Activated CD8-positive, alpha-beta memory T cell treated with anti-CD3 and anti-CD28 coated beads for 24 hours (primary cell): ENCODE measurements around the gene ARPC5L.

Experiments
- DNase-seq: peaks from one replicate; pipeline ENCODE4 v3.0.0-alpha.2; 2020

Gene ARPC5L

GRCh38 chr9:124868511-124869465 is 6.9 kb downstream of the ARPC5L start:
- peak; percentile 96 for DNase-seq

DNA sequence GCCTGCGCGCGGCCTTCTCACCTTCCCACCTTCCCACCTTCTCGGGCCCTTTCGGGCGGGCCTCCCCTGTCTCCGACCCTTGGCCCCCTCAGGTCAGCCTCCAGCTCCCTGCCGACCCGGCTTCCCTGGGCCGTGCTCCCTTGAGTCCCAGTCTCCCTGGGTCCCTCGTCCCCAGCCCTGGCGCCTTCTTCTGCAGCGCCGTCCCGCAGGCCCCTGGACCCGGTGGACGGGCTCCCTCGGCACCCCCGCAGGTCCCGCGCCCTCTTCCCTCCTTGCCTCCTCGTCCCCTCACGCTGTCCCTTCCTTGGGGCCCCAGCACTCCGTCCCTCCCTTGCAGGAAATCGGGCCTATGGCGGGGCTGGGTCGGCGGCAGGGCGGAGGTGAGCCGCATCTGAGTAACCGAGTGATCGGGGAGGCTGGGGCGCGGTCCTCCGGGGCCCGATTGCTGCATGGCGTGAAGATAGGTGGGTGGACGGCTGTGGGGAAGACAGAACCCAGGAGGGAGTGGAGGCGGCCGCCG is 7.6 kb downstream of the ARPC5L start:
- DNase-seq: no peak

DNA sequence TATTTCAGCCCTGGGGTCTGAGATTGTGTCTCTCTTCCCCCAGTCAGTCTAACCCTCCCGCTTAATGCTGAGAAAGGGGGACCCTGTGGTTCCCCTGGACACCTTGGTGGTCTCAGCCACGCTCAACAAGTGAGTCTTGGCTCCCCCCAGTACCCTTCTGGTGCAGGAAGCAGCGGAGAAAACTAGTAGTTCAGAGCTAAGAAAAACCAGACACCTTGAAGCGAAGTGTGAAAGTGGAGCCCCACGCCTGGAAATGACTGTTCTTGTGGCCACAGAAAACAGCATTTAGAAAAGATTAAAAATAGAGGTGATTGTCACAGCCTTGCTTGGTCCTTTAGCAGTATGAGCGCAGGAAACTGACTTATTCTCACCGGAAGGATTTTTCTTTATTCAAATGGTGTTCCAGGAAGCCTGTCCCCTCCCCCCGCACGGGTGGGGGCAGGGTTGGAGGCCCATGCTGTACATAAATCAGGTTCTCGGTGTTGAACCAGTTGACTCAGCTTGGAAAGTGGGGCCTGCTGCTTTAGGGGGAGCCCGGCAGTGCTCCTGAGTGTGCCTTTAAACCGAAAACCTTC is 8.1 kb downstream of the ARPC5L start:
- DNase-seq: peak; percentile 95

DNA sequence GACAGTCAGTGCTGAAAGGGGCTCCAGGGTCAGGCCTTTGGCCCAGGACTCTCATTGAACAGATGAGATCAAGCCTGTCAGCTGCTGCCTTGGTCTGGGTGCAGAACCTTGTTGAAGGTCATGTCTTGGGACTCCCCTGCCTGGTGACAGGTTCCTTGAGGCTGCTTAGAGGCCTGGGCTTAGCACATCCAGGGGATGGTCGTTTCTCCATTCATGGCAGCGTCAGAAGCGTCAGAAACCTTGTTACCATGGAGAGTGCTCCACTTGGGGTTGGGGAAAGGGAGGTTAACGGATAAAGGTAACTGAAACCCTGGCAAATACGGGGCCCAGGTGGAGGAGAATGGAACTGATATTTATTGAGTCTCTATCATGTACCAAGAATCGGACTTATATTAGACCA is 8.8 kb downstream of the ARPC5L start:
- no peak for DNase-seq

GRCh38 chr9:124871156-124871561 is 9.2 kb downstream of the ARPC5L start:
- no peak for DNase-seq

- DNase-seq: no peak
Observed at GRCh38 chr9:124873664-124874063, 11.7 kb downstream of the ARPC5L start.

GRCh38 chr9:124875501-124875900 is 13.6 kb downstream of the ARPC5L start:
- DNase-seq: no peak

DNA sequence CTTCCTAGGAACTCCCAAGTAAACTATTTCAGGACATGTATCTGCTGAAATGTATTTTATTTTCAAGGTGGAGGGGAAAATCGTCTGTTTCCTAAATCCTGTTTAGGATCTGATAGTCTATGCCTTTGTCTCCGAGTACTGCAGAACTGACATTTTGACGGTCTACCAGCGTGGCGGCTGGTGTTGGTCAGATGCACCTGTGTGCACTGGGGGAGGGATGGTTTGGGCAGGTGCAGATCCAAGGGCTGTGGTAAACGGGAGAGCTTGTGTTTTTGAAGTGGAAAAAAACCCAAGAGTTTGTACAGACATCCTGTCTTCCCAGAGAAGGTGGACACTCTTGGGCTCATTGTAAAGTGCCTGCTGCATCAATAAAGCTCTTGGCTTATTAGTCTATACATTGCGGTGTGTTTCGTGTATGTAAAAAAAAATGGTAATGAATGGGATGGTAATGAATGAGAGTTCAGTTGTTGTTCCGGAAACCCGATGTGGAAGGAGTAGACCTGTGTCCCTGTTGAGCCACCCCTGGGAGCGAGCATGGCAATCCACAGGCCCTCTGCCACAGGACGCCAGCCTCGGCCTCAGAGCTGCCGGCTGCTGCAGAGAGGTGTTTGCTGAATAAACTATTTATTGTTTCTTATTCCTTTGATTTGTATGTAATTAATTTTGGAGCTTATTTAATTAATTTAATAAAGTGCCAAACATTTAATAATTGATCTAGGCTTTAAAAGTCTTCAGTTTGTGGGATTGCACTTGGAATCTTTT is 15.3 kb downstream of the ARPC5L start:
- no peak for DNase-seq

GRCh38 chr9:124878021-124878420 is 16.1 kb downstream of the ARPC5L start:
- no peak for DNase-seq

- no peak for DNase-seq
Observed at GRCh38 chr9:124878518-124878917, 16.6 kb downstream of the ARPC5L start.

DNA sequence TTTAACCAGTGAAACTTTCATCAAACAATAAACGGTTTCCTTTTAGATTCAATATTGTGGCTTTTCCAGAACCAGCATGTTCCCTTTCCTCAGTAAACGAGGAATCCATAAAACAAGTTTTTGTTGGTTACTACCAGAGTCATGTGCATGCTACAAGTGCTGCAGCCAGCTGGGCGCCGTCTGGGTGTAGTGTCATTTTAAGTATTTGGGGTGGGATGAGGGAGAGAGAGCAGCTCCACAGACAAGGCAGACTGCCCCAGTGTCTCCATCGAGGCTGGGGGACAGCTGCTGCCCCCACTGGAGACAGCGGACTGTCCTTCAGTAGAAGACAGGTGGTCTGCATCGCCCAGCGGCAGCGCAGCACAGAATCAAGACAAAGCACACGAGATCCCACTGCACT is 17.3 kb downstream of the ARPC5L start:
- no peak for DNase-seq

GRCh38 chr9:124880501-124880900 is 18.6 kb downstream of the ARPC5L start:
- no peak for DNase-seq

DNA sequence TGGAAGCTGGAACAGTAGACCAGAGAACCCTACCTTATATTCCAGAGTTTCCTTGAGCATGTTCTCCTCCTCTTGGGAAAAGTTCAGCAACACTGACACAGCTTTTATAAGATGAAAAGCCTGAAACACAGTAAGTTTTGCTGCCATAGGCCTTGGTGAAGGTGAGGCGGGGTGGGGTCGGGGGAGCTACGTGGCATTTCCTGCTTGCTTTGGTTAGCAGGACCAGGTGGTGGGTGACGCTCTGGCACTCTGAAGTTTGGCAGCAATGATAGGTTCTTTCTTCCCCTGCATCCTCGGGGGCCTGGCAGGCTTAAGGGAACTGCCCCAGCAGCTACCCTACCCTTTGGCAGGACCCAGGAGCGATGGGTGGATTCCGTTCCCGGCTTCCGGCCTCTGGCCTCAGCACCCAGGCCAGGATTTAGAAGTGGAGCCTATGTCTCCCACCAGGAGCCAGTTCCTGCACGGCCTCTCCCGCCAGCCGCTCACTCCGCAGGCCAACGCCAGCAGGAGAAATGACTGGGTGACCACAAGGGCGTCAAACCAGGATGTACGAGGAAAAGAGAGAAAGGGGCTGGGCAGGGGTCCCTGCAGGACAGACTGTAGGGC is 19.3 kb downstream of the ARPC5L start:
- no peak for DNase-seq

DNA sequence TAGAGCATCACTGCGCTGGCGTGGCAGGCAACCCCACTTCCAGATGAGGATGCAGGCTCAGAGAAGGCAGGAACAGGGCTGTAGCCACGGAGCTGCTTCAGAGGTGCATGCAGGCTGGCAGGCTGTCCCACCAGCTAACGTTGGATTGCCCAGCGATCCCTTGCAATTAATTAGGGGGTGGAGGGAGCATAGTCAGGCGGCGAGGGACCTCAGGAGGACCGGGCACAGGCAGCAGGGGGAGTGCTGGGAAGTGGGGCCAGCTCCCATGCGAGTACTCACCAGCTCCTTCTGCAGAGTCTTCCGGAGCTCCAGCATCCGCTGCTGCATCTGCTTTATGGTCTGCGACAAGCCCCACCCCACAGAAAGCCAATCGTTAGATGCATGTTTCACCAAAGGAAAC is 20.3 kb downstream of the ARPC5L start:
- no peak for DNase-seq

GRCh38 chr9:124884376-124884775 is 22.4 kb downstream of the ARPC5L start:
- no peak for DNase-seq

DNA sequence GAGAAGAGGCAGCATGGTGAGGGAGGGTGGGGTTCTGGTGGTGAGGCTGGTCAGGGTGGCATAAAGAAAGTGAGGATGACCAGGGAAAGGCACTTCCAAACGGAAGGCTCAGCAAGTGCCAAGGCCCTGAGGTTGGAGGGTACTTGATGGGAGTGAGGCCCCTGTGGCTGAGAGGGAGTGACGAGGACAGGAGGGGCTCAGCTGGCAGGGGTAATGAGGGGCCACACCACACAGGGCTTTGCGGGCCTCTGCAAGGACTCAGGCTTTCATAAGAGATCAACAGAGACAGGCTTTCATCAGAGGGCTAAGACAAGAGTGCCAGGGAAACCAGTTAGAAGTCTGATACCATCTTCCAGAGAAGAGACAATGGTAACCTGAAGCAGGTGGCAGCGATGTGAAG is 23.6 kb downstream of the ARPC5L start:
- no peak for DNase-seq

GRCh38 chr9:124886461-124886860 is 24.5 kb downstream of the ARPC5L start:
- DNase-seq: no peak

DNA sequence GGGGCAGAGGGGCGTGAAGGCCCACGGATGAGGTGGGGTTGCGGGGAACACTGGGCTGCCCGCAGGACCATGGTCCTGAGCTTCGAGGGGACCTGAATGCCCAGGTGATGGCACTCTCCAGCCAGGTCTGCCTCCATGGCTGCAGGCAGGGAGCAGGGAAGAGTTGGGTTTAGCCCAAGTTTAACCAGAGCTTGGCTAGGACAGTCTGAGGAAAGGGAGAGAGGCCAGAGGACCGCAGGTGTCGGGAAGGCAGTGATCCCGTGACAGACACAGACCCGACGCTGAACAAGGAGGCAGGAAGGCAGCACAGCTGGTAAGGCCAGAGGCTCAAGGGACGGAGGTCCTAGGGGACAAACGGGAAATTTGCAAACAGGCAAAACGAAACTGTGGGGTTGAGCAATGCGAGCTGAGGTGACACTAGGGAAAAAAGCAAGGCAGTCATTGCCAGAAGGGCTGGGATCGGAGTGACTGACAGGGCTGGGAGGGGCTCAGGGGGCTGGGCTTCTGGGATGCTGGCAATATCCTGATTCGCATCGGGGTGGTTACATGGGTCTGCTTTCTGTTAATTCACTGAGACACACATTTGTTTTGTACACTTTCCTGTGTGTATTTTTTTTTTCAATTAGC is 25.0 kb downstream of the ARPC5L start:
- no peak for DNase-seq

- DNase-seq: no peak
Observed at GRCh38 chr9:124887832-124888231, 25.9 kb downstream of the ARPC5L start.

DNA sequence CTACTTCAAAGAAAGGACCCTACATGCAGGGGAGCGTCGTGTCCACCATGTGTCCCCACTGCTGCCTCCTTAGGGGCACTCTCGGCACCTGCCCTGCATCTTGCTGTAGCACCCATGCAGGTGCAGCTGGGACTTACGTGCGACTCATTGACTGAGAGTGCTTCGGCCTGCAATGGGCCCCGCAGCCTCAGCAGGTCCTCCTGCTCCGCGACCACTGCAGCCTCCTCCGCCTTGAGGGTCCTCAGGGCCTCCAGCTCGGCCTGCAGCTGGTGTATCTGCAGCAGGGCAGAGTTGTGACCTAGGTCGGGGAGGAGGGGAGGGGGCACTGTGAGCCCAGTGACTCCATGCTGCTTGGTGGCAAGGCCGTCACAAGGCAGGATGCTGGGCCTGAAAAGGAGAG is 27.1 kb downstream of the ARPC5L start:
- no peak for DNase-seq

GRCh38 chr9:124890179-124890578 is 28.2 kb downstream of the ARPC5L start:
- DNase-seq: no peak

DNA sequence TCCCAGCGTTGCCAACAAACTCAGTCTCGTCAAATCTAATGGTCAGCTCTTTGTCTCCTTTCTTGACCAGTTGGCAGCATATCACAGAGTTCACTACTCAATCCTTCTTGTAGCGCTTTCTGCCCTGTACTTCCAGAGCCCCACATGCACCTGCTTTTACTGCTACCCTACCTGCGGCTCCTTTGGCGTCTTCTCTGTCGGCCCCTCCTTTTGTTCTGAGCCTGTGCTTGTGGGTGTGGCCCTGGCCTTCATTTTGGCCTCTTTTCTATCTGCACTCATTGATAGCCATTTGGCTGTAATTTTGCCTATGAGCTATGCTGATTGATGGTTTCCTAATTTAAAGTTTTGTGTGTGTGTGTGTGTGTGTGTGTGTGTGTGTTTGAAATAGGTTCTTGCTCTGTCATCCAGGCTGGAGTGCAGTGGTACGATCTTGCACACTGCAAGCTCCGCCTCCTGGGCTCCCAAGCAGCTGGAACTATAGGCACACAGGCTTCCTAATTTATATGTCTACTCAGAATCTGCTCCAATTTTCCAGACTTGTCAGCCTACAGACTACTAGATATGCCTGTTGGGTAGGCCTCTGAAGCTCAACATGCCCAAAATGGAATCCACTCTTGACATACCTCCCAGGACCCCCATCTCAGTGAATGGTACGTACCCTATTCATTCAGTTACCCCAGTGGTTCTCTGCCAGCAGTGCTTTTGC is 32.3 kb downstream of the ARPC5L start:
- no peak for DNase-seq
